Measurements from ENCODE around the gene PLS1.

PLS1 gene

DNA sequence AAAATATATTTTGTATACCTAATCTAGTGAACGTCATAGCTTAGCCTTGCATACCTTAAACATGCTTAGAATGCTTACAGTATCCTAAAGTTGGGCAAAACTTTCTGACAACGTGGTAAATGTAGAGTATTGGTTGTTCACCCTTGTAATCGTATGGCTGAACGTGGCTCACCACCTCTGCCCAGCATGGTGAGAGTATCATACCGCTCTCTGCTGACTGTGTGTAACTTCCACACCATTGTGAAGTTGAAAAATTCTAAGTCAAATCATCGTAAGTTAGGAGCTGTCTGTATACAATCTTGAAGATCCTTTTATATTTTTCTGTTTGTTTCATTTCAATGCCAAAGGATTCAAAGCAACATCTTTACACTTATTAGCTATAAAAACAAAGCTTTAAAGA, 64.2 kb downstream of the PLS1 start:
- H3K27me3 ChIP-seq (ENCODE audit: insufficient read depth, low read length): no peaks in the 10 kb centered on the region
- no peak overlapping the region for H2AFZ ChIP-seq (ENCODE audit: low read length)
- H3K9ac ChIP-seq (ENCODE audit: low read length): no peak overlapping the region
- no peaks in the 10 kb centered on the region for H3K36me3 ChIP-seq (ENCODE audit: insufficient read depth, low read length)
- no peaks in the 10 kb centered on the region for H3K9me2 ChIP-seq (ENCODE audit: low read depth, low read length)
- no peaks in the 10 kb centered on the region for H4K20me1 ChIP-seq (ENCODE audit: insufficient read depth, low read length)
- TF ChIP-seq EZH2 (IDR thresholded peaks at IDR 0.05; ENCODE audit: borderline replicate concordance, low read length): no peak
- TF ChIP-seq, protein P1, sequence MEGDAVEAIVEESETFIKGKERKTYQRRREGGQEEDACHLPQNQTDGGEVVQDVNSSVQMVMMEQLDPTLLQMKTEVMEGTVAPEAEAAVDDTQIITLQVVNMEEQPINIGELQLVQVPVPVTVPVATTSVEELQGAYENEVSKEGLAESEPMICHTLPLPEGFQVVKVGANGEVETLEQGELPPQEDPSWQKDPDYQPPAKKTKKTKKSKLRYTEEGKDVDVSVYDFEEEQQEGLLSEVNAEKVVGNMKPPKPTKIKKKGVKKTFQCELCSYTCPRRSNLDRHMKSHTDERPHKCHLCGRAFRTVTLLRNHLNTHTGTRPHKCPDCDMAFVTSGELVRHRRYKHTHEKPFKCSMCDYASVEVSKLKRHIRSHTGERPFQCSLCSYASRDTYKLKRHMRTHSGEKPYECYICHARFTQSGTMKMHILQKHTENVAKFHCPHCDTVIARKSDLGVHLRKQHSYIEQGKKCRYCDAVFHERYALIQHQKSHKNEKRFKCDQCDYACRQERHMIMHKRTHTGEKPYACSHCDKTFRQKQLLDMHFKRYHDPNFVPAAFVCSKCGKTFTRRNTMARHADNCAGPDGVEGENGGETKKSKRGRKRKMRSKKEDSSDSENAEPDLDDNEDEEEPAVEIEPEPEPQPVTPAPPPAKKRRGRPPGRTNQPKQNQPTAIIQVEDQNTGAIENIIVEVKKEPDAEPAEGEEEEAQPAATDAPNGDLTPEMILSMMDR (IDR thresholded peaks at IDR 0.05; ENCODE audit: low read length): no peak
- no peaks in the 10 kb centered on the region for H3K4me1 ChIP-seq (ENCODE audit: insufficient read depth, low read length, severe bottlenecking)
- H3K27ac ChIP-seq (ENCODE audit: low read depth, low read length, poor library complexity, severe bottlenecking): no peak overlapping the region
- no peak overlapping the region for H3K4me2 ChIP-seq (ENCODE audit: low read length)
- H3F3A ChIP-seq (ENCODE audit: insufficient read depth, low read length): no peaks in the 10 kb centered on the region
- H3K79me2 ChIP-seq (ENCODE audit: insufficient read depth, low read length): no peaks in the 10 kb centered on the region
- H3K4me3 ChIP-seq (ENCODE audit: low read depth, low read length, poor library complexity, severe bottlenecking): no peak overlapping the region
- H3K9me3 ChIP-seq (ENCODE audit: low read length): no peaks in the 10 kb centered on the region

- no peaks in the 10 kb centered on the region for H3K9me3 ChIP-seq (ENCODE audit: low read length)
- no peak overlapping the region for H3K4me2 ChIP-seq (ENCODE audit: low read length)
- H3K9me2 ChIP-seq (ENCODE audit: low read depth, low read length): no peaks in the 10 kb centered on the region
- no peak overlapping the region for H3K4me3 ChIP-seq (ENCODE audit: low read depth, low read length, poor library complexity, severe bottlenecking)
- TF ChIP-seq, protein P1 (IDR thresholded peaks at IDR 0.05; ENCODE audit: low read length): no peak
- no peak for TF ChIP-seq EZH2 (IDR thresholded peaks at IDR 0.05; ENCODE audit: borderline replicate concordance, low read length)
- H3K27ac ChIP-seq (ENCODE audit: low read depth, low read length, poor library complexity, severe bottlenecking): no peak overlapping the region
- H3K36me3 ChIP-seq (ENCODE audit: insufficient read depth, low read length): no peaks in the 10 kb centered on the region
- no peaks in the 10 kb centered on the region for H4K20me1 ChIP-seq (ENCODE audit: insufficient read depth, low read length)
- no peaks in the 10 kb centered on the region for H3K4me1 ChIP-seq (ENCODE audit: insufficient read depth, low read length, severe bottlenecking)
- H3K9ac ChIP-seq (ENCODE audit: low read length): no peak overlapping the region
- no peak overlapping the region for H2AFZ ChIP-seq (ENCODE audit: low read length)
- no peaks in the 10 kb centered on the region for H3K79me2 ChIP-seq (ENCODE audit: insufficient read depth, low read length)
- H3F3A ChIP-seq (ENCODE audit: insufficient read depth, low read length): no peaks in the 10 kb centered on the region
- no peaks in the 10 kb centered on the region for H3K27me3 ChIP-seq (ENCODE audit: insufficient read depth, low read length)
Measured at GRCh38 chr3:142660893-142661292, 64.7 kb downstream of the PLS1 start.

- no peaks in the 10 kb centered on the region for H3K9me3 ChIP-seq (ENCODE audit: low read length)
- no peaks in the 10 kb centered on the region for H3K4me1 ChIP-seq (ENCODE audit: insufficient read depth, low read length, severe bottlenecking)
- TF ChIP-seq, protein P1 (IDR thresholded peaks at IDR 0.05; ENCODE audit: low read length): no peak
- no peak for TF ChIP-seq EZH2 (IDR thresholded peaks at IDR 0.05; ENCODE audit: borderline replicate concordance, low read length)
- no peaks in the 10 kb centered on the region for H3K36me3 ChIP-seq (ENCODE audit: insufficient read depth, low read length)
- no peak overlapping the region for H3K4me3 ChIP-seq (ENCODE audit: low read depth, low read length, poor library complexity, severe bottlenecking)
- H2AFZ ChIP-seq (ENCODE audit: low read length): no peak overlapping the region
- no peak overlapping the region for H3K4me2 ChIP-seq (ENCODE audit: low read length)
- H4K20me1 ChIP-seq (ENCODE audit: insufficient read depth, low read length): no peaks in the 10 kb centered on the region
- no peaks in the 10 kb centered on the region for H3F3A ChIP-seq (ENCODE audit: insufficient read depth, low read length)
- H3K27me3 ChIP-seq (ENCODE audit: insufficient read depth, low read length): no peaks in the 10 kb centered on the region
- H3K27ac ChIP-seq (ENCODE audit: low read depth, low read length, poor library complexity, severe bottlenecking): no peak overlapping the region
- H3K79me2 ChIP-seq (ENCODE audit: insufficient read depth, low read length): no peaks in the 10 kb centered on the region
- no peaks in the 10 kb centered on the region for H3K9me2 ChIP-seq (ENCODE audit: low read depth, low read length)
- no peak overlapping the region for H3K9ac ChIP-seq (ENCODE audit: low read length)
Measured at GRCh38 chr3:142663865-142664264, 67.7 kb downstream of the PLS1 start.
